Endothelial cell of umbilical vein (primary cell): ENCODE results near the gene SCML2.

Experiments used
- CTCF ChIP-seq, 2 donors: IDR thresholded peaks; 1 replicate in 1 of 2; 2 replicates in 1 of 2; pipeline ENCODE4 v1.5.1; 2011; ENCODE audit warnings: low read length in 2 of 2, mild to moderate bottlenecking in 2 of 2, moderate library complexity in 2 of 2, control low read depth in 1 of 2, inconsistent platforms in 1 of 2, low read depth in 1 of 2; ENCODE audit not compliant: insufficient read depth in 1 of 2; ENCODE audit errors: extremely low read depth in 1 of 2
- EZH2 ChIP-seq: IDR thresholded peaks from 2 replicates; pipeline ENCODE4 v1.6.1; 2012; ENCODE audit warnings: borderline replicate concordance, low read depth, mild to moderate bottlenecking, moderate library complexity, low read length, inconsistent platforms; ENCODE audit not compliant: severe bottlenecking
- FOS ChIP-seq: IDR thresholded peaks from 2 replicates; pipeline ENCODE4 v1.6.1; 2011; ENCODE audit warnings: mild to moderate bottlenecking, low read length, moderate library complexity, borderline replicate concordance; ENCODE audit not compliant: insufficient read depth
- GATA2 ChIP-seq: IDR thresholded peaks from 2 replicates; pipeline ENCODE4 v1.7.0; 2011; ENCODE audit warnings: low read depth, mild to moderate bottlenecking, moderate library complexity, mixed read lengths, low read length; ENCODE audit not compliant: insufficient read length, insufficient read depth
- JUN ChIP-seq: IDR thresholded peaks from 2 replicates; pipeline ENCODE4 v1.6.1; 2011; ENCODE audit warnings: borderline replicate concordance, low read depth; ENCODE audit not compliant: insufficient read length, insufficient read depth
- MAX ChIP-seq: IDR thresholded peaks from 2 replicates; pipeline ENCODE4 v1.6.1; 2011; ENCODE audit not compliant: insufficient read depth, insufficient read length
- MYC ChIP-seq: IDR thresholded peaks from one replicate; pipeline ENCODE4 v1.6.1; 2011; ENCODE audit warnings: mild to moderate bottlenecking, low read depth, low read length
- POLR2A ChIP-seq: IDR thresholded peaks from 2 replicates; pipeline ENCODE4 v1.6.1; 2012; ENCODE audit warnings: low read depth, mild to moderate bottlenecking, control low read depth, low read length
- POLR2AphosphoS5 ChIP-seq: IDR thresholded peaks from 2 replicates; pipeline ENCODE4 v1.6.1; 2012; ENCODE audit warnings: low read depth, mild to moderate bottlenecking, control low read depth, low read length, moderate library complexity; ENCODE audit not compliant: insufficient read depth

GRCh38 chrX:18255059-18255458 is 99.4 kb downstream of the SCML2 start:
- TF ChIP-seq POLR2A = no peak
- no peak for TF ChIP-seq CTCF (IDR thresholded peaks at IDR 0.05; ENCODE audit: extremely low read depth in 1 of 2, insufficient read depth in 1 of 2, low read depth in 1 of 2, low read length in 2 of 2)
- TF ChIP-seq MYC = no peak
- no peak for TF ChIP-seq POLR2AphosphoS5
- TF ChIP-seq MAX = no peak
- TF ChIP-seq EZH2 = no peak
- no peak for TF ChIP-seq GATA2
- no peak for TF ChIP-seq JUN
- TF ChIP-seq FOS = no peak
